ENCODE results near the gene TNFRSF18.

Gene TNFRSF18

GRCh38 chr1:1240348-1240732, 33.9 kb upstream of the TNFRSF18 start:
- DNase-seq, result no peak

DNA sequence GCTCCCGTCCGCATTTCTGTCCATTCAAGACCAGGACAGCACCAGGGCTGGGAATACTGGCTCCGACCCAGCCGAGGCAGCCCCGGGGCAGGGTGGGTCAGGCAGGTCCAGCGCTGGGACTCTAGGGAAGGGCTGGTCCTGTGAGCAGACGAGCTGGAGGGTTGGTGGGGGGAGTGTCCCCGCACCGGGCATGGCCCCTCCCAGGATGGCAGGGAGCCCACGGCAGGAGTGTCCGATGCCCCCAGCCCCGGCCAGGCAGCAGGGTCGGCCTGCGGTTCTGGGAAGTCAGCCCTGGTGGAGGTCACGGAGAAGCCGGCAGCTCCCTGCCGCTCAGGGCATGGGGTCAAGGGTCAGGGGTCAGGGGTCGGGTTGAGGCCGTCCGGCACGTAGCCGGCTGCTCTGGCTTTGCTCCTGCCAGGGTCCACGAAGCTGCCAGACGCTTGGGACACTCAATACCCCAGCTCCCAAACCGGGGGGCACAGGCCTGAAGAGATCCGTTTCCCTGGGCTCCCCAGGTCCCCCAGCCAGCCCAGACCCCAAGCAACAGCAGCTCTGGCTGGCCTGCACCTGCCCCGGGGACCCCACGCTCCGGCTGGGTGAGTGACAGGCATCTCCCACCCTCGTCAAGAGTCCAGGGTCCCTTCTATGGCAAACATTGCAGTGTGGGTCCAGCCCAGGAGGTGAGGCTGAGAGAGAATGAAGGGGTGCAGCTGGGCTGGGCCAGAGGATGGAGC, 33.4 kb upstream of the TNFRSF18 start:
- no peak for DNase-seq

DNA sequence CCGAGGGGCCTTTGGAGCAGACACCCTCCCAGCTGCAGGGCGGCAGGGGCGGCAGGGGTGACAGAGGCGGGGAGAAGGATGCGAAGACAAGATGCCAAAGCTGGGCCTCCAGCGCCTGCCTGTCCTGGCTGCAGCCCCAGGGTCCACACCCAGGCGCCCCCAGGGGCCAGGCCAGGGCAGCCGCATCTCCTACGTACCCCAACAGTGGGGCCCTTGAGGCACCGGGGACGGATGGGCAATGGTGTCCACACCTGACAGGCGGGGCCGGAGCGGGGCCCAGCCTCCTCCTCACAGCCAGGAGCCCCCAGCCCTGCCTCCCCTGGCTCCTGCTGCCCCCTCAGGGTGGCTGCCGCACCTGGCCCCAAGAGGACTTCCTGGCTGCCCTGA, 32.8 kb upstream of the TNFRSF18 start:
- DNase-seq, result no peak

DNA sequence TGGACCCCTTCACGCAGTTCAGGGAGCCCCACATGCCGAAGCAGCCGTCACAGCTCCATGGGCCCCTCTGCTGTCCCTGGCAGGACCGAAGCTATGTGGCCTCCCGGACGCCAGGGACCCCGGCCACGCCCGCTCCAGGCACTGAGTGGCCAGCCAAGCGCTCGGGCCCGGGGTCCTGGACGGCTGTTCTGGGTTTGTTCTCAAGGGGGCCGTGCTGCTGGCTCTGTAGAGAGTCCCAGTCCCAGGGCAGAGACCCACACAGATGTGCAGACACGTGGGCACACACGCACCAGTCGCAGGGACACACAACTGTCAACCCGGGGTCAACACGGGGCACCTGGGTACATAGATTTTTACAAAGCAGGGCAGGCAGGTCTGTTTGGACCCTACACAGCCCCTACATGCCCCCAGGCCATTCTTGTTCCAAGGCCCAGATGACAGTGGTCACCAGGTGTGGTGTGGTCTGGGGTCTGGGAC, 32.3 kb upstream of the TNFRSF18 start:
- no peak for DNase-seq

DNA sequence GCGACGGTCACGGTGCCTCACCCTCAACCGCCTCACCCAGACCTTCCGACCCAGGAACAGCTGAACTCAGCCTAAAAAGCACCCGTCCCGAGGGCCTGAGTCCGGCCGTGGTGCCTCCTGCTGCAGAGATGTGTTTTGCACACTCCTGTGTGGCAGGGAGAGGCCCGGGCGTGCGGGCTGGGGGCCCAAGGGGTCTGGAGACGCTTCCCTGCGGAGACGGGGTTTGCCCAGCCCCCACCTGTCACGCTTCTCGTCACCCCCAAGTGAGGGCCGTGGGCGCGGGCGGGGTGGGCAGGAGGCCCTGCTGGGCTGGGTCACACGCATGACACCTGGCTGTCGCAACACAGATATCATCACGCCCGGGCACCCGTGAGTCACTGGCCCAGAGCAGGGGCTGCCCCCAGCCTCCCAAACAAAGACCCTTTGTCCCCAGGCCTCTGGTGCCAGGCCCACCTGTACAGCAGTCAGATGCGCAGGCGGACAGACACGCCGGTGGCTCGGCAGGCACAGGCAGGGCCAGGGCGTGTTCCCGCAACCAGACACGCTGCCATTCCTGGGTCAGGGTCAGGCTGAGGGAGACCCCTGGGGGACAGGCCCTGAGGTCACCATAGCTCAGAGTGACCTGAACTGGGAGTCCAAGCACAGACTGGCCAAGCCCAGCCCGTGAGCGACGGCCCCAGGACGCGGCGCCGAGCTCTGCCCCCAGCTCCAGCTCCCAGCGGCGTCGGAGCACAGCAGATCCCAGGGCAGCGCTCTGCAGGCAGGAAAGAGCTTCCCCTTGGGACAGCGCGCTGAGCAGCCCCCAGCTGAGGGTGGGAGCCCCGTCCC, 31.7 kb upstream of the TNFRSF18 start:
- no peak for DNase-seq

GRCh38 chr1:1236945-1237873, 30.8 kb upstream of the TNFRSF18 start:
- no peak for DNase-seq

DNA sequence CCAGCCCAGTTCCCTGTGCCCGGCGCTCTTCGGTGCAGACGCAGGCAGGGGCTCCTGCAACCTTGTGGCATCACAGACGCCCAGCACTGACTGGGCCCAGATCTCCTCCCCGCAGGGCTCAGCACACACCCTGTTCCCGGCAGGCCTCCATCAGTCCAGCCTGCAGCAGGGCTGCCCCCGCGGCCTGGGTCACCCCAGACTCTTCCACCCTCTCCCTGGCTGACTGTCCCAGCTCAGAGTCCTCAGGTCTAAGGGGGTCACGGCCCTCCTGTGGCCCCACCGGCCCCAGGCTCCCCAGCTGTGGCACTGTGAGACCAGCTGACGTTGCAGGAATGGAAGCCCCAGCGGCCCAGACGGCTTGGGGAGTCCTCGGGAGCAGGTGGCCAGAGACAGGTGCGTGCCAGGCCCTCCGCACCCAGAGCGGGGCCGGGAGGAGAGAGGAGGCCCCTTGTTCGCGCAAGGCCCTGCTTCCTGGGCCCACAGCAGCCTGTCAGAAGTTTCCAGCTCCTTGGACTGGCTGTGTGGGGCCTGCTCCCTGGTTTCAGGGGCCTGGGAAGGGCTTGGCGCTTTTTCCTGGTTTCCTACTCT, 29.9 kb upstream of the TNFRSF18 start:
- no peak for DNase-seq

GRCh38 chr1:1235016-1235744, 28.8 kb upstream of the TNFRSF18 start:
- no peak for DNase-seq

- no peak for DNase-seq
These were observed 27.9 kb upstream of the TNFRSF18 start for GRCh38 chr1:1234180-1234808.

DNA sequence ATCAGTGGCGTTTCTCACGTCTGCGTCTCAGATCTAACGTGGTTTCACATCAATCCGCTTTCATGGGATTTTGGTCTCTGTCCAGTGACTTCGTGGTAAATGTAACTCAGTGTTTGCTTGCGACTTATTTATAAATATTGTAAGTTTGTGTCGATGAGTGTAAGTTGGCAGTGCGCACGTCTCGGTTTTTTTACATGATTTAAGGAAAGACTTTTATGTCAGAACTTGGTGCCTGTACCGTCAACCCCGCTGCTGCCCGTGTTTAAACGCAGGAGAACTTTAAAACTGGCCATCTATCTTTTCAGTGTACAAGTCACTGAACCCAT, 27.1 kb upstream of the TNFRSF18 start:
- DNase-seq, result no peak

GRCh38 chr1:1232796-1233566, 26.6 kb upstream of the TNFRSF18 start:
- no peak for DNase-seq

DNA sequence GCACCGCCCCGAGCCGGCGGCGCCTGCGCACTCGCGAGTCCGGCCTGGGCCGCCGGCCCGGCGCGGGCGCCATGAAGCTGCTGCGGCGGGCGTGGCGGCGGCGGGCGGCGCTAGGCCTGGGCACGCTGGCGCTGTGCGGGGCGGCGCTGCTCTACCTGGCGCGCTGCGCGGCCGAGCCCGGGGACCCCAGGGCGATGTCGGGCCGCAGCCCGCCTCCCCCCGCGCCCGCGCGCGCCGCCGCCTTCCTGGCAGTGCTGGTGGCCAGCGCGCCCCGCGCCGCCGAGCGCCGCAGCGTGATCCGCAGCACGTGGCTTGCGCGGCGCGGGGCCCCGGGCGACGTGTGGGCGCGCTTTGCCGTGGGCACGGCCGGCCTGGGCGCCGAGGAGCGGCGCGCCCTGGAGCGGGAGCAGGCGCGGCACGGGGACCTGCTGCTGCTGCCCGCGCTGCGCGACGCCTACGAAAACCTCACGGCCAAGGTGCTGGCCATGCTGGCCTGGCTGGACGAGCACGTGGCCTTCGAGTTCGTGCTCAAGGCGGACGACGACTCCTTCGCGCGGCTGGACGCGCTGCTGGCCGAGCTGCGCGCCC, 25.9 kb upstream of the TNFRSF18 start, which contains the start of gene B3GALT6:
TSS of gene B3GALT6 (plus strand) at position 30 of the 588 bp plus-strand sequence. CDS start at position 72, 42 bp downstream.
- DNase-seq, result no peak

- peak; percentile 98 for DNase-seq
These were observed 25.2 kb upstream of the TNFRSF18 start, which contains the start of gene SDF4 for GRCh38 chr1:1231400-1232207. Gene SDF4 (minus strand): TSS chr1:1232001. CDS start chr1:1228772, 3,229 bp downstream.

- DNase-seq, result peak; percentile 59
These were observed 24.4 kb upstream of the TNFRSF18 start for GRCh38 chr1:1230656-1231399.

DNA sequence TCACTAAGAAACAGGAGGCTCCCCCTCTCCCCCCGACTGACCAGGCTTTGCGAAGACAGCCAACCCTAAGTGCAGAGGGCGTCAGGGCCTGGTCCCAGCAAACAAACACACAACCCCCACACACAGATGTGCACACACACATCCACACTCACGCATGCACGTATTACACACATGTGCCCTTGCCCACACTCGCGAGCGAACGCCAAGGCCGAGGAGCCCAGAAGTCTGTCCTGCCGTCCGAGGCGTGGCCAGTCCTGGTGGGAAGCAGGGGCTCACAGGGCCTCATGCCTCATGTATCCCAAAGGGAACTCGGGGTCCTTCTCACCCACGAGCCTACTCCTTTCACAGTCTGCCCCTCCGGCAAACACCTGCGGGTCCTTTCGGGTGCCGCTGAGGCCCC, 23.4 kb upstream of the TNFRSF18 start:
- DNase-seq, result no peak

DNA sequence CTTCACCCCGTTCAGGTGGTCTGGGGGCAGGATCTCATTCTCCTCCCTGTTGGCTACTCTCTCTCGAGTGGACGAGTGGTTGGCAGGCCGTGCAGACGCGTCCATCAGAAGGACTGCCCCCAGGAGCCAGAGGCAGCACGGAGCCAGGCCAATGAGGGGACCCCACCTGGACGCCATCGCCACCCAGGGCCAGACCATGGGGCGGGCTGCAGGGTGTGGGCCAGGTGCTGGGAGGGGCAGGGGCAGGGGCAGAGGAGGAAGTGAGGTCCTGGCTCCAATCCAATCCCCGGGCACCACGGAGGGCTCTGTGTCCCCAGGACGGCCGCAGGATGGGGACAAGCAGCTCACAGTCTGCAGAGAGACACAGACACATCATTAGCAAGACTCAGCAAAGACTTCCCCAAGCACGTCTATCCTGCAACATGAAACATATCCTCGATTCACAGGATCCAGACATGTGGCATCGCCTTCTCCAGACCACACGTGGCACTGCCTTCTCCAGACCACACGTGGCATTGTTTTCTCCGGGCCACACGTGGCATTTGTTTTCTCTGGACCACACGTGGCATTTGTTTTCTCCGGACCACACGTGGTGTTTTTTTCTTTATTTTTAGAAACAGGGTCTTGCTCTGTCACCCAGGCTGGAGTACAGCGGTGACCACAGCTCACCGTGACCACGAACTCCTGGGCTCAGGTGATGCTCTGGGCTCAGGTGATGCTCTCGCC, 22.4 kb upstream of the TNFRSF18 start:
- DNase-seq, result no peak

GRCh38 chr1:1228187-1228586, 21.8 kb upstream of the TNFRSF18 start:
- no peak for DNase-seq

GRCh38 chr1:1227386-1227785, 21.0 kb upstream of the TNFRSF18 start:
- no peak for DNase-seq

Data from fibroblast of skin of abdomen (primary cell).